NOMO-1 treated with DMSO at 0.1 percent for 48 hours (cell line): ENCODE results near the gene ARHGAP42.

Experiments used
- DNase-seq: peaks from one replicate; lab custom pipeline; 2025; ENCODE audit not compliant: unreplicated experiment; lab: John Stamatoyannopoulos, UW

ARHGAP42 gene

GRCh38 chr11:100682247-100682969 lies 4.7 kb upstream of the ARHGAP42 start:
- peak; percentile 12 for DNase-seq

- no peak for DNase-seq
Measured at GRCh38 chr11:100683126-100683525, 4.0 kb upstream of the ARHGAP42 start.

GRCh38 chr11:100684101-100685065 lies 2.7 kb upstream of the ARHGAP42 start:
- DNase-seq, result no peak

- no peak for DNase-seq
Measured at GRCh38 chr11:100686476-100687053, 523 bp upstream of the ARHGAP42 start.

GRCh38 chr11:100687630-100688395 lies 725 bp downstream of the ARHGAP42 start:
- DNase-seq, result peak; percentile 55

GRCh38 chr11:100689141-100689540 lies 2.1 kb downstream of the ARHGAP42 start:
- DNase-seq, result no peak

GRCh38 chr11:100691896-100692653 lies 5.0 kb downstream of the ARHGAP42 start:
- no peak for DNase-seq

- DNase-seq, result no peak
Measured at GRCh38 chr11:100695911-100696310, 8.8 kb downstream of the ARHGAP42 start.

GRCh38 chr11:100703139-100703538 lies 16.1 kb downstream of the ARHGAP42 start:
- DNase-seq, result no peak

GRCh38 chr11:100703801-100704575 lies 16.9 kb downstream of the ARHGAP42 start:
- DNase-seq, result no peak

- DNase-seq, result no peak
Measured at GRCh38 chr11:100705447-100705846, 18.4 kb downstream of the ARHGAP42 start.

GRCh38 chr11:100706179-100706578 lies 19.1 kb downstream of the ARHGAP42 start:
- no peak for DNase-seq

GRCh38 chr11:100709233-100709957 lies 22.3 kb downstream of the ARHGAP42 start:
- DNase-seq, result no peak

GRCh38 chr11:100711984-100712383 lies 24.9 kb downstream of the ARHGAP42 start:
- DNase-seq, result no peak

GRCh38 chr11:100712583-100712982 lies 25.5 kb downstream of the ARHGAP42 start:
- DNase-seq, result no peak

GRCh38 chr11:100715165-100715761 lies 28.2 kb downstream of the ARHGAP42 start:
- DNase-seq, result no peak

- DNase-seq, result no peak
Measured at GRCh38 chr11:100716838-100717237, 29.8 kb downstream of the ARHGAP42 start.

- no peak for DNase-seq
Measured at GRCh38 chr11:100719362-100719761, 32.3 kb downstream of the ARHGAP42 start.
